ENCODE measurements around the gene DYNC1H1.

DNA sequence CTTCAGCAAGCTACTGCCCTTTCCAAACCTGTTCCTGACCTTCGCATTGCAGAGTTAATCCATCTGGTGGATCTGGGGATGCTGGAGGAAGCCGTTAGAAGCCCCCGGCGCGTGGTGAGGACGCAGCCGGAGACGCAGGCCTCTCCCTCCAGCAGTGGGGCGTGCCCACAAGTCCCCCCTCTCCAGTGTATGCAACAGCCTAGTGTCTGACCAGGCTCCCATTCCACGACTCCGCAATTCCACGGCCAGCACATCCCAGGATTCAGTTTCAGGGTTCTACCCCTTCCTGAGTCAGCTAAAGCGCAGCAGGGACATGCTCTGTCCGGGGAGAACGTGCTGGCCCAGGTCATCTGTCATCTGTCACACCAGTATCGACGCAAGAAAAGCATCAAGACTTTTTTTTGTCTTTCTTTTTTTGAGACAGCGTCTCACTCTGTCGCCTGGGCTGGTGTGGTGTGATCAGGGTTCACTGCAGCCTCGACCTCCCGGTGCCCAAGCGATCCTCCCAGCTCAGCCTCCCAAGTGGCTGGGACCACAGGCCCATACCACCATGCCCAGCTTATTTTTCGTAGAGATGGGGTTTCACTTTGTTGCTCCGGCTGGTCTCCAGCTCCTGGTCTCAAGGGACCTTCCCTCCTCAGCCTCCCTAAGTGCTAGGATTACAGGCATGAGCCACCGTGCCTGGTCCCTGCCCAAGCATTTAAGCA, 8.0 kb upstream of the DYNC1H1 start:
- TF ChIP-seq, protein P1, sequence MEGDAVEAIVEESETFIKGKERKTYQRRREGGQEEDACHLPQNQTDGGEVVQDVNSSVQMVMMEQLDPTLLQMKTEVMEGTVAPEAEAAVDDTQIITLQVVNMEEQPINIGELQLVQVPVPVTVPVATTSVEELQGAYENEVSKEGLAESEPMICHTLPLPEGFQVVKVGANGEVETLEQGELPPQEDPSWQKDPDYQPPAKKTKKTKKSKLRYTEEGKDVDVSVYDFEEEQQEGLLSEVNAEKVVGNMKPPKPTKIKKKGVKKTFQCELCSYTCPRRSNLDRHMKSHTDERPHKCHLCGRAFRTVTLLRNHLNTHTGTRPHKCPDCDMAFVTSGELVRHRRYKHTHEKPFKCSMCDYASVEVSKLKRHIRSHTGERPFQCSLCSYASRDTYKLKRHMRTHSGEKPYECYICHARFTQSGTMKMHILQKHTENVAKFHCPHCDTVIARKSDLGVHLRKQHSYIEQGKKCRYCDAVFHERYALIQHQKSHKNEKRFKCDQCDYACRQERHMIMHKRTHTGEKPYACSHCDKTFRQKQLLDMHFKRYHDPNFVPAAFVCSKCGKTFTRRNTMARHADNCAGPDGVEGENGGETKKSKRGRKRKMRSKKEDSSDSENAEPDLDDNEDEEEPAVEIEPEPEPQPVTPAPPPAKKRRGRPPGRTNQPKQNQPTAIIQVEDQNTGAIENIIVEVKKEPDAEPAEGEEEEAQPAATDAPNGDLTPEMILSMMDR (IDR thresholded peaks at IDR 0.05) = no peak
- no peak for TF ChIP-seq POLR2A (IDR thresholded peaks at IDR 0.05)
